OCI-LY7 (cell line): ENCODE results near the gene MEGF6. TPM values are rescaled to one million over a fixed set of nuclear protein-coding genes. Genes with fewer than 3 reads are reported as not detected.

Experiments used
- BruUV-seq: library from RNA; stranded (reverse); fragments of 400-500 nt; replicated peaks from 2 replicates; lab custom pipeline; 2021; lab: Mats Ljungman, UMichigan
- CTCF ChIA-PET: fragments of 300-600 bp; sonication (Branson Sonifier 250); formaldehyde crosslinking; loops from one replicate; lab custom pipeline; 2022; ENCODE audit warnings: antibody characterized with exemption; ENCODE audit not compliant: unreplicated experiment; lab: Charles Lee
- POLR2A ChIA-PET: fragments of 300-600 bp; sonication (Branson Sonifier 250); formaldehyde crosslinking; loops from one replicate; lab custom pipeline; 2022; ENCODE audit warnings: antibody characterized with exemption; lab: Charles Lee
- DNase-seq: peaks from one replicate; pipeline ENCODE4 v3.0.0-alpha.2; 2015; ENCODE audit warnings: low spot score
- H2AFZ ChIP-seq: fragments of 200-600 bp; sonication (generic), shearing (Covaris generic); 2 replicates; pipeline ENCODE4 v1.6.1; 2014; ENCODE audit warnings: mild to moderate bottlenecking, antibody characterized with exemption, low read length, moderate library complexity
- H3K27ac ChIP-seq: fragments of 200-600 bp; sonication (generic); 2 replicates; pipeline ENCODE4 v1.5.1; 2014; ENCODE audit warnings: mixed run types, low read depth, mild to moderate bottlenecking, moderate library complexity, low read length, inconsistent platforms; ENCODE audit not compliant: poor library complexity, severe bottlenecking
- H3K36me3 ChIP-seq: fragments of 200-600 bp; sonication (generic); 2 replicates; pipeline ENCODE4 v1.6.1; 2014; ENCODE audit warnings: mild to moderate bottlenecking, antibody characterized with exemption, low read length, moderate library complexity, mixed read lengths; ENCODE audit not compliant: insufficient read depth
- H3K4me1 ChIP-seq: fragments of 200-600 bp; sonication (generic); 2 replicates; pipeline ENCODE4 v1.5.1; 2014; ENCODE audit warnings: mild to moderate bottlenecking, low read length; ENCODE audit not compliant: insufficient read depth, poor library complexity, severe bottlenecking
- H3K4me2 ChIP-seq: fragments of 200-600 bp; sonication (generic); 2 replicates; pipeline ENCODE4 v1.6.1; 2014; ENCODE audit warnings: mild to moderate bottlenecking, low read length
- H3K4me3 ChIP-seq: fragments of 200-600 bp; sonication (generic); 2 replicates; pipeline ENCODE4 v1.5.1; 2014; ENCODE audit warnings: mild to moderate bottlenecking, low read depth, low read length; ENCODE audit not compliant: poor library complexity, severe bottlenecking
- H3K79me2 ChIP-seq: fragments of 200-600 bp; sonication (generic); 2 replicates; pipeline ENCODE4 v1.6.1; 2016; ENCODE audit warnings: low read depth, mild to moderate bottlenecking, low read length, moderate library complexity, mixed read lengths; ENCODE audit not compliant: insufficient read depth
- H3K9me2 ChIP-seq: fragments of 200-600 bp; sonication (generic); 2 replicates; pipeline ENCODE4 v1.6.1; 2016; ENCODE audit warnings: mild to moderate bottlenecking, low read length, mixed read lengths; ENCODE audit not compliant: insufficient read depth
- H3K9me3 ChIP-seq: fragments of 200-600 bp; sonication (generic); 2 replicates; pipeline ENCODE4 v1.6.1; 2014; ENCODE audit warnings: mild to moderate bottlenecking, mixed run types, low read length, mixed read lengths
- H4K20me1 ChIP-seq: fragments of 200-600 bp; sonication (generic); 2 replicates; pipeline ENCODE4 v1.6.1; 2014; ENCODE audit warnings: mild to moderate bottlenecking, antibody characterized with exemption, low read length, moderate library complexity, mixed read lengths; ENCODE audit not compliant: insufficient read depth
- EZH2phosphoT487 ChIP-seq: fragments of 200-600 bp; sonication (generic); IDR thresholded peaks from 2 replicates; pipeline ENCODE4 v1.6.1; 2018; ENCODE audit warnings: low read depth, borderline replicate concordance, mild to moderate bottlenecking, mixed run types, antibody characterized with exemption, low read length, moderate library complexity, mixed read lengths
- intact Hi-C: fragments of 100-400 bp; cut with micrococcal nuclease; formaldehyde crosslinking; loops from one replicate; pipeline ENCODE4 v1.10.0; 2022; ENCODE audit not compliant: unreplicated experiment
- total RNA-seq, 2 experiments: library from RNA; depleted of rRNA in 1 of 2; stranded (reverse); fragments of >200 nt in 1 of 2; shearing (Covaris generic) in 1 of 2; gene quantifications; 2 replicates each; pipeline ENCODE4 v1.2.3, GENCODE V29; 2014 to 2022
- TF ChIP-seq, protein P1 (sequence below): fragments of 200-600 bp; sonication (generic); conservative IDR thresholded peaks from 2 replicates; pipeline ENCODE4 v1.5.1; 2014; ENCODE audit warnings: mild to moderate bottlenecking, antibody characterized with exemption, low read length, moderate library complexity, mixed read lengths

The MEGF6 gene
- total RNA-seq, 2 experiments from 2014 or later: 0.15 to 0.32 TPM

DNA sequence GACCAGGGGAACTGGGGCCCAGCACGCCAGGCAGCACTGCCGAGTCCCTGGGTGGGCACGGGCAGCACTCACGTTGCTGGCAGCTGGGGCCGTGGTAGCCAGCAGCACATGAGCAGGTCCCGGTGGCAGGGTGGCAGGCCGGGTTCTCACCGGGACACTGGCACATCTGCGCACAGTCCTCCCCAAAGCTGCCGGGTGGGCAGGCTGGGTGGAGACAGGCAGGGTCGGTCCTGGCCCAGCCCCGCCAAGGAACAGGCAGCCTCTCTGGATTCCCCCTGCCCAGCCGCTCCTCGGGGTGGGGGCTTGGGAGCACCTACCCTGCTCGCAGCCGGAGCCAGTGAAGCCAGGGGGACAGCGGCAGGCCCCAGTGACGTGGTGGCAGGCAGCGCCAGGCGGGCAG, 114.4 kb downstream of the MEGF6 start:
- no peaks in the 10 kb centered on the region for H4K20me1 ChIP-seq
- DNase-seq: no peak
- ChIA-PET POLR2A (no interaction called here), CTCF (no interaction called here)
- intact Hi-C loops: loop anchor here (10.0 kb wide), 1 partner anchor 68 kb away; no protein-coding TSS in a partner anchor
- H3K9me2 ChIP-seq: no peaks in the 10 kb centered on the region
- no TSS peak for BruUV-seq
- H3K9me3 ChIP-seq: no peaks in the 10 kb centered on the region
- H3K4me2 ChIP-seq: no peak overlapping the region
- no peak overlapping the region for H3K4me3 ChIP-seq
- H3K4me1 ChIP-seq: no peaks in the 10 kb centered on the region
- H3K79me2 ChIP-seq: no peaks in the 10 kb centered on the region
- H3K27ac ChIP-seq: no peak overlapping the region
- TF ChIP-seq EZH2phosphoT487: no peak
- TF ChIP-seq, protein P1, sequence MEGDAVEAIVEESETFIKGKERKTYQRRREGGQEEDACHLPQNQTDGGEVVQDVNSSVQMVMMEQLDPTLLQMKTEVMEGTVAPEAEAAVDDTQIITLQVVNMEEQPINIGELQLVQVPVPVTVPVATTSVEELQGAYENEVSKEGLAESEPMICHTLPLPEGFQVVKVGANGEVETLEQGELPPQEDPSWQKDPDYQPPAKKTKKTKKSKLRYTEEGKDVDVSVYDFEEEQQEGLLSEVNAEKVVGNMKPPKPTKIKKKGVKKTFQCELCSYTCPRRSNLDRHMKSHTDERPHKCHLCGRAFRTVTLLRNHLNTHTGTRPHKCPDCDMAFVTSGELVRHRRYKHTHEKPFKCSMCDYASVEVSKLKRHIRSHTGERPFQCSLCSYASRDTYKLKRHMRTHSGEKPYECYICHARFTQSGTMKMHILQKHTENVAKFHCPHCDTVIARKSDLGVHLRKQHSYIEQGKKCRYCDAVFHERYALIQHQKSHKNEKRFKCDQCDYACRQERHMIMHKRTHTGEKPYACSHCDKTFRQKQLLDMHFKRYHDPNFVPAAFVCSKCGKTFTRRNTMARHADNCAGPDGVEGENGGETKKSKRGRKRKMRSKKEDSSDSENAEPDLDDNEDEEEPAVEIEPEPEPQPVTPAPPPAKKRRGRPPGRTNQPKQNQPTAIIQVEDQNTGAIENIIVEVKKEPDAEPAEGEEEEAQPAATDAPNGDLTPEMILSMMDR: no peak
- no peak overlapping the region for H2AFZ ChIP-seq
- H3K36me3 ChIP-seq: no peaks in the 10 kb centered on the region

DNA sequence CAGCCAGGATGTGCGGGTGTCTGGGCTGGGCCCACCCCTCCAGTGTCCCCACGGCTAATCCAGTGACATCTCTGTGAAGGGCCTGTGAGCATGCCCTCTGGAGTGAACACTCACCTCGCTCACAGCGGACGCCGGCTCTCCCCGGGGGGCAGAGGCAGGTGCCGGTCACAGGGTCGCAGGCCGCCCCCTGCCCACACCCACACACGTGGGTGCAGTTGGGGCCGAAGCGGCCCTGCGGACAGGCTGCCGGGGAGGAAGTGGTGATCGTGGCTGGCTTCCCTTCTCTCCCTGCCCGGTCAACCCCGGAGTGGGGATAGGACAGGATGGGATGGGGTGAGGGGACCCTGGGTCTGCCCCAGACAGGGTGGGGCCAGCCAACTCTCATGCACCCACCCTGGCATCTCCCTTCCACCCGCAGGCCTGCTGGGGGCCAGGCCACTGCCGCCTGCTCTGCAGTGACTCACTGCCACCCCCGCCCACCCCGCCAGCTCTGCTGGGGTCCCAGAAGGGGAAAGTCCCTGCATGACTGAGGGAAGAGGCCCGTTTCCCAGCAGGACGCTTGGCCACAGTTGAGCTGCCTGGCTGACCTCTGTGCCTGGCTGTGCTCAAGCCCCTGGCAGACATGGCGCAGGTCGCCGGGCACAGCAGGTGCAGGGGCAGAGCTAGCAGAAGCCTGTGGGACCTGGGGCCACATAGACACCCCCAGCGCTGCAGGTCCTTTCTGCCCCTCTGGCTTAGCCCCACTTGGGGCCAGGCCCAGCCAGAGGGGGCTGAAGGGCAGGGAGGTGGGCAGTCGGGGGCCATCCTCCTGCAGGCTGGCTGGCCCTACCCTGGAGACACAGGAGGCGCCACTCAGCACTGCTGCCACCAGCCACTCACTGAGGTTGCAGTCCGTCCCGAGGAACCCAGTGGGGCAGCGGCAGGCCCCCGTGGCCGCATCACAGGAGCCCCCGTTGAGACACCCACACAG, 115.2 kb downstream of the MEGF6 start:
- Histone ChIP-seq H3K9me3 (no peaks in the 10 kb centered on the region), H3K9me2 (no peaks in the 10 kb centered on the region), H3K79me2 (no peaks in the 10 kb centered on the region), H3K4me3 (no peak overlapping the region), H3K27ac (no peak overlapping the region), H3K4me2 (no peak overlapping the region), H2AFZ (no peak overlapping the region), H3K36me3 (no peaks in the 10 kb centered on the region), H4K20me1 (no peaks in the 10 kb centered on the region), H3K4me1 (no peaks in the 10 kb centered on the region)
- no peak for TF ChIP-seq EZH2phosphoT487
- TF ChIP-seq, protein P1: no peak
- BruUV-seq: no TSS peak
- POLR2A ChIA-PET: no interaction called here
- no peak for DNase-seq
- CTCF ChIA-PET: no interaction called here
- intact Hi-C loops: loop anchor here (10.0 kb wide), 1 partner anchor 69 kb away; no protein-coding TSS in a partner anchor
